Left cardiac atrium (tissue), 4 donors: ENCODE measurements around the gene RHBDF1. TPM values are rescaled to one million over a fixed set of nuclear protein-coding genes. Genes with fewer than 3 reads are reported as not detected.
A peak's percentile ranks its signal among the peaks of the same experiment; 100 is the strongest.

Experiments used
- ATAC-seq, 2 donors: fragments of 200-7000 bp; cut with Tn5 transposase; one replicate each; pipeline ENCODE4 v1.9.1; 2020; ENCODE audit warnings: mild to moderate bottlenecking in 2 of 2, moderate library complexity in 2 of 2
- DNase-seq: peaks from one replicate; pipeline ENCODE4 v3.0.0-alpha.2; 2020
- intact Hi-C, 2 donors: fragments of 100-400 bp; cut with DNase I; formaldehyde crosslinking; loops; one replicate each; pipeline versions ENCODE4 v1.14.1 to v1.15.1; 2022 to 2023
- total RNA-seq, 2 donors: library from RNA; stranded (reverse); fragmentation: NEBNext Ultra II Directional; extraction: Animal tissue kit (Norgen Biotek cat#: 25700); gene quantifications; one replicate each; pipeline ENCODE4 v1.2.1, GENCODE V29; 2021
- donor health status: DM: no; HTN: yes; CAD: no.
- donor health status: DM: no; HTN: yes; CAD: no; lungs with severe emphysema.
- donor health status: DM: yes; HTN: yes; CAD: no.
- donor health status: Dilated cardiomyopathy.

The RHBDF1 gene
- total RNA-seq, 2 donors from 2014 or later = 15.5 to 22.1 TPM

DNA sequence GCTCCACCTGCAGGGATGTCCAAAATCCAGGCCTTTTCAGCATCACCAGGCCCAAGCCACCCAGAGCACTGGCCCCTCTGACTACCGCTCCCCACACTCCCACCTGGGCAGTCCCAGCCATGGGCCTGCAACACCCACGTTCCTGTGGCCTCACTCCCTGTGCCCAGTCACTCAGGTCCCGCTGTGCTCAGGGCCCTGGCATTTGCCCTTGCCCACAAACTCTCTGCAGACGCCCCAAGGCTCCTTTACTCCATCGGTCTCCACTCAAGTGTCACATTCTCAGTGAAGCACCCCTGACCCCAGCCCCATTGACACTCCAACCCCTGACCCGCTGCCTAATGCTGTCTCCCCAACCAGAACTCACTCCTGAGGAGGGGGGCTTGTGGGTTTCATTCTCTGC lies 29.2 kb upstream of the RHBDF1 start:
- DNase-seq (no peak), ATAC-seq (peak in 1 of 2 donors; percentile 1)
- intact Hi-C loops = no loop called here

DNA sequence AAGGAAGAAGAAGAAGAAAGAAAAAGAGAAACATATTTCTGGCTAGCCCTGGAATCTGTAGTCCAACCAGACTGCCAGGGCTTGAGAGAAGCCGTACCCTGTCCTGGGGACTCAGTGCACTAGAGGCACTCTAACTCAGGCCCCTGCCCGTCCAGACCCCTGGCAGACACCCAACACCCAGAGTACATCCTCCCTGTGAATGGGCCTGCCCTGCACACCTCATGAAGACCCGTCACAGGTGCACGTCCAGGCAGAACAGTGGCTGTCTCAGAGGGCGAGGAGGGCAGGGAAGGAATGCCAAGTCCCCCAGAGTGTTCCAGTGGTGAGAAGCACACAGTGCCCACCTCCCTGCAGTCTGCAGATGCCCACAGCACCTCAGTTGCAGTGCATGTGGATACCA lies 28.6 kb upstream of the RHBDF1 start:
- ATAC-seq = no peak
- DNase-seq = no peak
- intact Hi-C loops = no loop called here

DNA sequence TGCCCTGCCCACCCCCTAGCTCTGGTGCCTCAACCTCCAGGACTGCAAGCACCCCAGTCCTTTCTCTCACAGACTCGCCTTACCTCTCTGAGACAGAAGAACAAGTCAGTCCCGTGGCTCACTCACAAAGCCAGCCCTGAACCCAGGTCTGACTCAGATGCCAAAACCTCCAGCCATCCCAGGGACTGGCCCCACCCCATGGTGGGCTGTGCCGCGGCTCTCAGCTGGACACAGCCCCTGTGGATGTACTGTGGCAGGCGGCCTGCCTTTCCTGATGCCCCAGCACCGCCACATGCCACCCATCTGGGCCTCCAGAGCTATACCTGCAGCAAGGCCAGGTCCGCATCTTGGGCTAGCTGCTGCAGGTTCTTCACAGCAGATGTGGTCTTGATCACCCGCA lies 25.4 kb upstream of the RHBDF1 start:
- no peak for ATAC-seq

DNA sequence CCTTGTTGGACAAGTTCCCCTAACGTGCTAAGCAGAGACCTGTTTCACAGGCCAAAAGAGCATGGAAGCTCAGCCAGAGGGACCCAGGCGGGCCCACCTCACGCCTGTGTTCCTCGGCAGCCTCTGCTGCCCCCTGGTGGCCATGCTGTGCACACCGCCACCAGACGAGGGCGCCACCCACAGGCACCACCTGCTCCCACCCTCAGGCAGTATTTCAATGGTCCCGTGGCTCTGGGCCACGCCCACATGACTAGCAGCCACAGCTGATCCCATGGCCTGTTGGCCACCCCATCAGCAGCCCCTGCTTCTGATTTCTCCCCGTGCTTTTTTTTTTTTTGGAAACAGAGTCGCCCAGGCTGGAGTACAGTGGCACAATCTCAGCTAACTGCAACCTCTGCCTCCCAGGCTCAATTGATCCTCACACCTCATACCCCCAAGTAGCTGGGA lies 24.5 kb upstream of the RHBDF1 start:
- DNase-seq = peak; percentile 89
- intact Hi-C loops = loop anchor here (1.0 to 2.0 kb wide), 2 partner anchors 32 kb away; no protein-coding TSS in a partner anchor

More for the DNA sequence above, 25.4 kb upstream of the RHBDF1 start:
- DNase-seq = no peak
- intact Hi-C loops = loop anchor here (1.0 to 2.0 kb wide), 2 partner anchors 33 kb away; no protein-coding TSS in a partner anchor

DNA sequence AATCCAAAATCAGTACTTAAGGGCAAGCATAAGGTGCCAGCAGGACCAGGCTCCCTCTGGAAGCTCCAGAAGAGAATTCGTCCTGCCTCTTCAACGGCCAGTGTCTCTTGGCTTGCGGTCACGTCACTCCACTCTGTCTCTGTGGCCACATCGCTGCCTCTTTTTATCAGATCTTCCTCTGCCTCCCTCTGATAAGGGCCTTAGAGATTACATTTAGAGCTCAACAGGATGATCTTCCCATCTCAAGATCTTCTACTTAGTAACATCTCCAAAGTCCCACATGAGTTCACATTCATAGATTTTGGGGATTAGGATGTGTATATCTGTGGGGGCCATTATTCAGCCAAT lies 22.5 kb upstream of the RHBDF1 start:
- no peak for ATAC-seq
- intact Hi-C loops = no loop called here
- no peak for DNase-seq

More for the DNA sequence above, 24.5 kb upstream of the RHBDF1 start:
- peak; percentile 85 to 87 for ATAC-seq

DNA sequence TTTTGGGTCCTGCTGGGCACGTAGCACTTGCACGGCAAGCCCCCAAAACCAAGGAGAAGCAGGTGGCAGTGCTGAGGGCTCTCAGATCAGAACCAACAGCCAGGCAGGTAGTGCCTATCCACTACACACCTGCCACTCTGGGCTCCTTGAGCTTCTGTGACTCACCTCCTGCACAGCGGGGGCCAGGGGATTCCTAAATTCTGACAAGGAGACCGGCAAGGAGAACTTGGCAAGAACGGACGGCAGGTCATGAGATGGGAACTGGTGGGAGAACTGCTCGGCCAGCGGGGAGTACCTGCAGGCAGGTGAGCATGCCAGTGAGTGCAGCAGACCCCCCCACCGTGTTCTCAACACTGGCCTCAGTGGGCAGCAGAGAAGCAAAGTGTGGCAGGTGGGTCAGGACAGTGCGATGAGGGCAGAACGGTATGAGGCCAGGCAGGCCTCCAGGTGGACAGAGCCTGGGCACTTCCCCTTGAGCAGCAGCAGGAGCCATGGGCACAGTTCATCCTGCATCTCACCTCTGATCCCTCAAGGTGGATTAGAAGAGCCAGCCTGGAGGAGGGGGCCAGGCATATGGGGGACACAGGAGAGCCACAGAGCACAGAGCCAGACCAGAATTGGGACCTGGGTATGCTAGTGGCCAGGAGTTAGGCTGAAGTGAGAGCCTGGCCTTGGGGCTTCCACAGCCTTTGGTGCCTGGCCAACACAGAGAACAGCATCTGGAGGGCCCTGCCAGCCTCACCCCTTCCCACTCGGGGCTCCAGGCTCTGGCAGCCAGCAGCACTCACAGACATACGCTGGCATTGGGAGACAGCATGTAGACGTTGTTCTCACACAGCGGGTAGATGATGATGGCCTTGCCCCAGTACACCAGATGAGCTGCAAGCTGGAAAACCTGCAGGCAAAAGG lies 20.3 kb upstream of the RHBDF1 start:
- no peak for ATAC-seq
- DNase-seq = no peak
- intact Hi-C loops = no loop called here

DNA sequence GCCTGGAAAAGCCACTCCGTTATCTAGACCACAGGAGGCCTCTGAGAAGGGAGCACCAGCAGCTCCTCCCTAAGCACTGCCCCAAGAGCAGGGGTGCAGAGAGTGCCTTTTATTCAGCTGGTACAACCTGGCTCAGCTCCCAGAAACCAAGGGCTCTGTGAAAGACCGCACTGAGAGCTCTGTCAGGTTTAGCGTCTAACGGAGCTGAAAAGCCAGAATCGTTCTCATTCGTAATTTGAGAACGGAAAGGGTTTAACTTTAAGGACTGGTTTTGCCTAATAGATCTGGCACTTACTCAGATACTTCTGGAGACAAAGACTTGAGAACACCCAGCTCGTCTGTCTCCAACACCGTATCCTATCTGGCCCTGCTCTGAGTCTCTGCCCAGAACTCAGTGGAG lies 19.1 kb upstream of the RHBDF1 start:
- intact Hi-C loops = no loop called here
- peak; percentile 53 to 81 for ATAC-seq
- DNase-seq = no peak

DNA sequence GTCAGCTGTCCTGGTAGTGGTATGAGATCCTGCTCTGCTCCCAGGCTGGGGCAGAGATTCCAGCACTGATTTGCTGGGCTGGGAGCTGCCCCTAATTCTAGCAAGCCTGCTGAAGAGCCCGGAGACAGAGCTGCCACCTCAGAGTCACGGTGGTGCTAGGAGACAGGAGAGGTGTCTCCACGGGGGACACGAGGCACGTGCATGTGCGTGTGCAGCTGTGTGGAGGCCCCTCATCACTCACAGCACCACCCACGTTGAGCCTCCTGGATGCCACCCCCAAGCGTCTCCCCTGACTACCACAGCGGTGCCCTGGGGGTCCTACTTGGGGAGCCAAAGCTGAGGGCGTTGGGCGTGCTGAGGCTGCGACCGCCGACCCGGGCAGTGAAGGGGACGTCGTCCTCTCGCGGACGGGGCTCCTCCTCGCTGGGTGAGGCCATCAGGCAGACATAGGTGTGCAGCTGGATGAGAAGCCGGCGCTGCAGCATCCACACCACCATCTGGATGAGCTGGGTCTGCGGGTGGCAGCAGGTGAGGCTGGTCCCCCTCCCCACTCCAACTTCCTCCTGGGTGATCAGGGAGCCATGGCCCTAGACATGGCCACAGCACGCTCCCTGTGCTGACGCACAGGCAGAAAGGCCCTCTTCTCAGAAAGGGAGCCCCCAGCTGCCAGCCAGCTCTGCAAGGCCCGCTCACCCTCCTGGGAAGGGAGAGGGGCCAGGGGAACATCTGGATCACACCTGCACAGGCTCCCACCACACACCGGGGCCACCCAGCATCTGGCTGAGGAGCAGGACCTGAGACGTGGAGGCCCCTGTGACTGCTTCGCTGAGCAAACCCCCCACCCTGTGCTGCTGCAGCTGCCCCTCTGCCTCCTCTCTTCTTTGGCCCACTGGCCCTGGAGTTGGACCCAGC lies 17.2 kb upstream of the RHBDF1 start:
- ATAC-seq (no peak), DNase-seq (no peak)
- intact Hi-C loops = no loop called here

DNA sequence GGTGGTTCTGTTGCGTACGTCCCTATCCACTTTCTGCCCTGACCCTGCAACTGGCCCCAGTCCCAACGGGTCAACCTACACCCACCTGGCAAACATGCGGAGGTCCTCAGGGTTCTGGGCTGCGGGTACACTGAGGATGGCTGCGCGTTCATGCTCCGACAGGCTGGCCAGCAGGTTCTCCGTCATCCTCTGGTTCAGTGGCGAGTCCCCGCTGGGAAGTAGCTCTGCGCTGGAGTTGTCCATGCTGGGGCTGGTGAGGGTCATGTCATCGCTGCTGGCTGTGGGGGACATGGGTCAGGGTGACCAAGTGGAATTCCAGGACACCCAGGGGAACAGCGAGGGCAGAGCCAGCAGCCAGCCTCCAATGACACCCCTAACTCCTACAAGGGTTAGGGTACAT lies 16.2 kb upstream of the RHBDF1 start:
- ATAC-seq = no peak
- intact Hi-C loops = no loop called here
- no peak for DNase-seq

DNA sequence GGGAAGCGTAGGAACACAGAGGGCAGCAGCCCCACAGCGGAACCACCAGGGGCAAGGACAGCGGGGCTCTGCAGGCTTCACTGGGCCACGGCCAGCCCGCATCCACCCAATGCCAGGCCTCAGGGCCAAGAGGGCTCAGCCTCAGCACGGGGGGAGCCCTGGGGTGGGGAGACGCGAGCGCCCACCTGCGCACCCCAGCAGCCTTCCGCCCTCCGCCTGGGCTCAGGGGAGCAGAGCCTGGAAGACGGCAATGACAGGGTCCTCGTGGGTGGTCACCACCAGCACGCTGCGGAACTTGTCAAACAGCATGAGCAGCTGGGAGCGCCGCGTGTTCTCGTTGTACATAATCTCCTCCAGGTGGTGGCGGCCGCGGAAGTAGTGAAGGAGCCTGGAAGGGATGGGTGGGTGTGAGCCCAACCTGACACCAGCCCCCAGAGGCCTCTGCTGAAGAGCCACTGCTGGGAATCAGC lies 14.1 kb upstream of the RHBDF1 start:
- ATAC-seq (no peak), DNase-seq (no peak)
- intact Hi-C loops = no loop called here

DNA sequence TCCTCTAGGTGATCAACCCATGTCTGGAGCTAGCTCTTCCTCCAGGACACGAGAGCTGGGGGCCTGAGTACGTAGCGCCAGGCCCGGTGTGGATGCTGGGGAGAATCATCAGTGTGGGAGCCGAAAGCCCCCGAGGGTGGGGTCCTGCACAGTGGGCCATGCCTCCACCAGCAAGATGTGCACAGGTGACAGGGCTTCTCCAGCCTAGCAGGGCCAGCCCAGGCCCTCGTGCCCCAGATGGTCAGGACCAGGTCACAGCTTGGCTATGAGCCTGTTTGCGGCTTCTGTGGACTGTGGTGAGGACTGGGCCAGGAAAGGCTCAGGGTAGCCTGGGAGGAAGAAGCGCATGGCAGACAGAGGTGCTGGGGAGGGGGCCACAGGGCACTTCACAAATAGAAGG lies 13.4 kb upstream of the RHBDF1 start:
- intact Hi-C loops = no loop called here
- no peak for DNase-seq
- ATAC-seq = no peak

DNA sequence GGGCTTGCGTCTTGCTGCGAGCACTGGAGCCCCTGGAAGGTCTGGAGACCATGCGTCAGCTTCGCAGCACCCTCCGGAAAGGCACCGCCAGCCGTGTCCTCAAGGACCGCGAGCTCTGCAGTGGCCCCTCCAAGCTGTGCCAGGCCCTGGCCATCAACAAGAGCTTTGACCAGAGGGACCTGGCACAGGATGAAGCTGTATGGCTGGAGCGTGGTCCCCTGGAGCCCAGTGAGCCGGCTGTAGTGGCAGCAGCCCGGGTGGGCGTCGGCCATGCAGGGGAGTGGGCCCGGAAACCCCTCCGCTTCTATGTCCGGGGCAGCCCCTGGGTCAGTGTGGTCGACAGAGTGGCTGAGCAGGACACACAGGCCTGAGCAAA lies 13.0 kb upstream of the RHBDF1 start:
- intact Hi-C loops = no loop called here
- DNase-seq = no peak
- no peak for ATAC-seq

DNA sequence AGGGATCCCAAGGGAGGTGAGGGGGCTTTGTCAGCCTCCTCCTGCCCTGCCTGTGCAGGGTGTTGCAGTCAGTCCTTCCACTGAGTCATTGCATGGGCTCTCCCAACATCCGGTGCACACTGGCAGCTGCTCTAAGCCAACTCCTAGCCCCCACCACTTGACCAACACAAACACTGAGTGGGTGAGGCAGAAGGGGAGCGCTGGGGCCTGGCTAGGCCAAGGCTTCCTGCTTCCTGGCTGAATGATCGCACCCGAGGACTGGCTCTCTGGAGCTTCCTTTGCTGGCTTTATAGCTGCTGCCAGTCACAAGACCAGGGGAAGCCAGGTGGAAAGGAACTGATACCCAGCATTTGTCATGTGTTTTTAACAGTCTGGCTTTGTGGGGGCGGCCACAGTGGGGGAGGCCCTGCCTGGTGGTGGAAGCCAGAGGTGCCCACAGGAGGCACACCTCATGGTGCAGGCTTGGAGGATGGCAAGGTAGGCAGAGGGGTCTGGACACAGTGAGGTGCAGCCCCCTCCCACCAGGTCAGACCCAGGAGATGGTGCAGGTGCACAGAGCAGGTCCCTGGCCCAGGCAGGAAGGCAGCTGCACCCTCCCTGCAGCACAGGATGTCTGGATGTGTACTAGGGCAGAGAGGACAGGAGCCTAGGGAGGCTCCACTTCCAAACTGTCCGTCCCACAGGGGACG lies 12.4 kb upstream of the RHBDF1 start:
- DNase-seq (peak; percentile 86), ATAC-seq (peak; percentile 83 to 89)
- intact Hi-C loops = no loop called here

DNA sequence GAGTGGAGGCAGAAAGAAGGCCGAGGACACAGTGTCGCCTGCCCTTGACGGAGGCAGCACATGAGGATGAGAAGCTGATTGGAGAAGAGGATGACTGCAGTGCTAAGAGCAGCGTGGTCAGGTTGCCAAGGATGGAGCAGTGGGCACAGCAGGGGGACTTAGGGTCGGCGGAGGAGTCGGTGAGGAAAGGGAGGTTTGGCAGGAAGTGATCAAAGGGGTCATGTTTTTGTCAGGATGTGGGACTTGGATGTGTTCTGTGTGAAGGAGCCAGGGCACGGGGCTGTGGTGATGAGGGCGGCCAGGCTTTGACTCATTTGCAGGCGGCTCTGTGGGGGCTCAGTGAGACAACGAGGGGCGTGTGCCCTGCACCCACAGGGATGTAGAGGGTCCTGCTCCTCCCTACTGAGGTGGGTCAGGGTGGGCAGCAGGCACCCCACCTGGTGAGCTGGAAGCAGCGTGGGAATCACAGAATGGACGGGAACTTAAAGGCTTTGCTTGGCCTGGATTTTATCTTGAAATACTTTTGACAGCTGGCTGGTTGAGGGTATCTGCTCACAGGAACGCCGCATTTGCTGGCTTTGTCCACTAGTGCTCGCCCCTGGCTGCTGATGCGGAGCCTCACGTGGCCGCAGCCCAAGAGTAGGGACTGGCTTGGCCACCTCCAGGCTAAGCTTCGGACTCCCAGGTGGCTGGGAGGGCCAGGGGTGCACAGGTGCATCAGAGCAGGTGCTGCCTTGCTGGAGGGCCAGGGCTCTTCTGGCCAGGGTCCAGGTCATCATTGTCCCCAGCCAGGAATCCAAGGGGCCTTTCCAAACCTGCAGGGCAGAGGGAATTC lies 11.6 kb upstream of the RHBDF1 start:
- intact Hi-C loops = no loop called here
- peak; percentile 32 to 36 for ATAC-seq
- DNase-seq = peak; percentile 65

DNA sequence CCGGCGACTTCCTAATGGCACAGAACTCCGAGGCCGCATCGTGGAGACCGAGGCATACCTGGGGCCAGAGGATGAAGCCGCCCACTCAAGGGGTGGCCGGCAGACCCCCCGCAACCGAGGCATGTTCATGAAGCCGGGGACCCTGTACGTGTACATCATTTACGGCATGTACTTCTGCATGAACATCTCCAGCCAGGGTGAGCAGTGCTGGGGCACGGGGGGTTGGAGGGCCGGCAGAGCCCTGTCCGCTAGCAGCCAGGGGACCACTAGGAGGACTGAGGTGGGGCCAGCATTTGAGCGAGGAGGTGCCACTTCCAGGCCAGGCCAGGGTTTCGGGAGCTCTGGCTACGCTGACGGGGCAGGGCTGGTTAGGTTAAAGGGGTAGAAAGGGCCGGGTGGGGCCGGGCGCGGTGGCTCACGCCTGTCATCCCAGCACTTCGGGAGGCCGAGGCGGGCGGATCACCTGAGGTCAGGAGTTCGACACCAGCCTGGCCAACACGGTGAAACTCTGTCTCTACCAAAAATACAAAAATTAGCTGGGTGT lies 10.7 kb upstream of the RHBDF1 start:
- ATAC-seq = no peak
- no peak for DNase-seq
- intact Hi-C loops = no loop called here

DNA sequence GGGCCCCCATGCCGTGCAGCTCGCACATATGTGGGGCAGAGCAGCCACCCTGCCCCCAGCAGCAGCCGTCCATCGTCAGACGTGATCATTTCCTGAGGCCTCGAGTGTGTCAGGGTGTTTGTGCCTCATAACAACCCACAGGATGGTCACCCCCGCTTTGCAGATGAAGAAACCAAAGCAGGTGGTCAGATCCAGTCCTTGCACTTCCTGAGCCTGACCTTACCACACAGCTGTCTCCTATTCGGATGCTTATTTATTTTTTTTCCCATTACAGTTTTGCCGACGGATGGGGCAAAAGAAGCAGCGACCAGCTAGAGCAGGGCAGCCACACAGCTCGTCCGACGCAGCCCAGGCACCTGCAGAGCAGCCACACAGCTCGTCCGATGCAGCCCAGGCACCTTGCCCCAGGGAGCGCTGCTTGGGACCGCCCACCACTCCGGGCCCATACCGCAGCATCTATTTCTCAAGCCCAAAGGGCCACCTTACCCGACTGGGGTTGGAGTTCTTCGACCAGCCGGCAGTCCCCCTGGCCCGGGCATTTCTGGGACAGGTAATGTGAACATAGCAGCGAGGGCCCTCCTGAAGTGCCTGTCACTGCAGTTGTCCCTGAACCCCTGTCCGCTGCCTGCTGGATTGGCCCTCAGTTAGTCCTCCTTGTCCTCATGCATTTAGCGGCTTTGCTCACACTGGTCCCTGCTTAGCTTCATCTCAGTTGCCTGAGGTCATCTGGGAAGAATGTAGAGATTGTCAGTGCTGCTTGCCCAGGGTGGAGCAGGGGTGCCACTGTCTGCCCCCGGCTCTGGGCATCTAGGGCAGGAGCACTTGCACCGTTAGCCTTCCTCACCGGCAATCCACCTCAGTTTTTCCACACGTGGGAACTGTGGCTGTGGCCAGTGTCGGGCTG lies 7.0 kb upstream of the RHBDF1 start:
- intact Hi-C loops = no loop called here
- DNase-seq (no peak), ATAC-seq (no peak)

DNA sequence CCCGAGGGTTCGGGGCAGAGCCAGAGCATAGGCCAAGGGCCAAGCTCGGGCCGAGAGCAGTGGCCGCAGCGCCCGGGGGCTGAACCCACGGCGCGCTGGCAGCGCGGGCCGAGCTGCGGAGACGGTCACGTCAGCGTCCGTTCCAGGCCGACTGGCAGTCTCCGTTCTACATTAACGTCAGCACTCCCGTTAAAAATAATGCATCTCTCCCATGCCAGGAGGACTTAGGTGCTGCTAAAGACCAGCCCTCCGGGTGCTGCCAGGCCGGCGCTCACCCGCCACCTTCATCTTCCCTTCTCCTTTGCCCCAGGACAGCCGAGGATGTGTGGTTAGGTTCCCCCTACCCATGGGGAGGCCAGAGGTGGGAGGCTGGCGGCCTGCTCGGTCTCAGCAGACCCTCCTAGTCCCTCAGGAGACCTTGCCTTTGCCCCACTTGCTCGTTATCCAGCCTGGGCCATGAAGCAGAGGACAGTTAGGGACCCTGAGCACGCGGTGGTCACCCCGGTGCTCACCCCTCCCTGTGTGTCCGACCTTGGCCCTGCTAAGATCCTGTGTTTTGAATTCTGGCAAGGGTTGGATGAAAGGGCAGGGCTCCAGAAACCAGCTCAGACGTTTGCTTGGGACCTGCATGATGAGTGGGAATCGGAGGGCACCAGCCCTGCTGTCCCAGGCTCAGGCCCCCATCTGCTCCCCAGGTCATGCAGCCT lies 6.2 kb upstream of the RHBDF1 start:
- intact Hi-C loops = no loop called here
- DNase-seq = peak; percentile 68
- peak in 1 of 2 donors; percentile 8 for ATAC-seq
